Neural progenitor cell (in vitro differentiated cells): ENCODE measurements around the gene CD300A. TPM values are rescaled to one million over a fixed set of nuclear protein-coding genes. Genes with fewer than 3 reads are reported as not detected.

Source experiments
- DNase-seq: peaks from one replicate; pipeline ENCODE4 v3.0.0-alpha.2; 2016; ENCODE audit warnings: low spot score
- H2AFZ ChIP-seq: fragments of 200-600 bp; sonication (generic); replicated peaks from 2 replicates; pipeline ENCODE4 v1.6.1; 2016; ENCODE audit warnings: antibody characterized with exemption
- H3F3A ChIP-seq: fragments of 200-600 bp; sonication (generic); 2 replicates; pipeline ENCODE4 v1.6.1; 2016; ENCODE audit warnings: antibody characterized with exemption, low read depth
- H3K27ac ChIP-seq: fragments of 200-600 bp; sonication (generic); 2 replicates; pipeline ENCODE4 v1.5.1; 2016; ENCODE audit warnings: mild to moderate bottlenecking
- H3K27me3 ChIP-seq: fragments of 200-600 bp; sonication (generic); 2 replicates; pipeline ENCODE4 v1.6.1; 2016; ENCODE audit warnings: mild to moderate bottlenecking, moderate library complexity
- H3K36me3 ChIP-seq: fragments of 200-600 bp; sonication (generic); 2 replicates; pipeline ENCODE4 v1.5.1; 2016
- H3K4me1 ChIP-seq: fragments of 200-600 bp; sonication (generic); 2 replicates; pipeline ENCODE4 v1.6.1; 2016; ENCODE audit warnings: mixed run types
- H3K4me2 ChIP-seq: fragments of 200-600 bp; sonication (generic); 2 replicates; pipeline ENCODE4 v1.6.1; 2016
- H3K4me3 ChIP-seq: fragments of 200-600 bp; sonication (generic); 2 replicates; pipeline ENCODE4 v1.5.1; 2016
- H3K79me2 ChIP-seq: fragments of 200-600 bp; sonication (generic); 2 replicates; pipeline ENCODE4 v1.6.1; 2016; ENCODE audit warnings: low read depth
- H3K9ac ChIP-seq: fragments of 200-600 bp; sonication (generic); 2 replicates; pipeline ENCODE4 v1.6.1; 2016
- H3K9me3 ChIP-seq: fragments of 200-600 bp; sonication (generic); 2 replicates; pipeline ENCODE4 v1.5.1; 2016; ENCODE audit warnings: low read depth
- H4K20me1 ChIP-seq: fragments of 200-600 bp; sonication (generic); 2 replicates; pipeline ENCODE4 v1.6.1; 2016; ENCODE audit warnings: low read depth
- H3K27ac Mint-ChIP-seq: 3 replicates; pipeline ENCODE4 v1.8.0; 2021; ENCODE audit warnings: mixed read lengths
- H3K27me3 Mint-ChIP-seq: 2 replicates; pipeline ENCODE4 v1.8.0; 2022; ENCODE audit warnings: low read depth, mild to moderate bottlenecking, inconsistent platforms, moderate library complexity, mixed read lengths; ENCODE audit not compliant: insufficient read depth
- H3K36me3 Mint-ChIP-seq: 3 replicates; pipeline ENCODE4 v1.8.0; 2021; ENCODE audit warnings: mixed read lengths
- H3K4me1 Mint-ChIP-seq: 3 replicates; pipeline ENCODE4 v1.8.0; 2021; ENCODE audit warnings: mixed read lengths
- H3K4me3 Mint-ChIP-seq: 3 replicates; pipeline ENCODE4 v1.8.0; 2021; ENCODE audit warnings: mild to moderate bottlenecking, moderate library complexity, mixed read lengths
- H3K9me3 Mint-ChIP-seq: 3 replicates; pipeline ENCODE4 v1.8.0; 2020; ENCODE audit warnings: mixed read lengths
- EZH2 ChIP-seq: fragments of 200-600 bp; sonication (generic); IDR thresholded peaks from 2 replicates; pipeline ENCODE4 v1.6.1; 2017; ENCODE audit warnings: antibody characterized with exemption, mild to moderate bottlenecking, moderate library complexity
- EZH2phosphoT487 ChIP-seq: fragments of 200-600 bp; sonication (generic); IDR thresholded peaks from 2 replicates; pipeline ENCODE4 v1.6.1; 2017; ENCODE audit warnings: antibody characterized with exemption
- total RNA-seq: library from RNA; depleted of rRNA; stranded (reverse); fragments of >200 nt; gene quantifications from 2 replicates; pipeline ENCODE4 v1.2.3, GENCODE V29; 2015; ENCODE audit warnings: low replicate concordance
- TF ChIP-seq, protein P1 (sequence below): fragments of 200-600 bp; sonication (generic); IDR thresholded peaks from 2 replicates; pipeline ENCODE4 v1.5.1; 2017; ENCODE audit warnings: antibody characterized with exemption, mild to moderate bottlenecking

Gene CD300A
- total RNA-seq, 1 donor from 2014 or later = not detected

DNA sequence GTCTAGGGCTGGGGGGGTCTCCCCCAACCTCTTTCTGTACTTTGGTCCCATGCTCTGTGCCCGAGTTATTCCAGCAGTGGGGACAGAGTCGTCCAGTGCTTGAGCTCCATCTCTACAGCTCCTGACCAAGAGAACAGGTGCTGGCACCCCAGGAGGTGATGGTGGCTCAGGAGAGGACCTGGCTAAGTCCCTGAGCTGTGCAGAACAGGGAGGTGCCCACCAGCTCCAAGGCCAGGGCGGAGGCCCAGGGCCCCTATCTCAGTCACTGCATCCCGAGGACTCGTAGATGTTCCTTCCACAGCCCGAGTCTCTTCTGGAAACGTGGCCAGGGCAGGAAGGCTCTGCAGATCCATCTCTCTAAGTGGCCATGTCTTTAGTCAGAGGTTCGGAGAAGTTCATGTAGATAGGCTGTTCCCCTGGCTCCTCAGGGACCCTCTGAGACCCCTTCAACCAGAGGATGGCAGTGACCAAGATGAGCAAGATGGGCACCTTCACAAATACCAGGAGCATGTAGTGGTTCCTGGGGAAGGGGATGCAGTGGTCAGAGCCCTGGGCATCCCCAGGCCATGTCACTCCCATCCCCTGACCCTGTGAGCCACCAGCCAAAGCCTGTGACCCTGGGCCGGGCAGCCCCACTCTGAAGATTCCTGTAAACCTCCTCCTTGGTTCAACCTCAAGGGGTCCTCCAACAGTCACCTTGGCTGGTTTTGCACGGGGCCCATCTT is 56.1 kb downstream of the CD300A start:
- no peak overlapping the region for H3K27ac ChIP-seq
- H3K27me3 ChIP-seq = peaks cover 6% of the 10 kb centered on the region
- H3K4me2 ChIP-seq = no peak overlapping the region
- H3K4me1 Mint-ChIP-seq = no peaks in the 10 kb centered on the region
- no peaks in the 10 kb centered on the region for H3F3A ChIP-seq
- H3K27ac Mint-ChIP-seq = no peak overlapping the region
- peaks cover 5% of the 10 kb centered on the region for H3K9me3 ChIP-seq
- no peaks in the 10 kb centered on the region for H3K36me3 ChIP-seq
- H3K9ac ChIP-seq = no peak overlapping the region
- H3K79me2 ChIP-seq = no peaks in the 10 kb centered on the region
- TF ChIP-seq EZH2phosphoT487 = no peak
- no peak for TF ChIP-seq EZH2
- TF ChIP-seq, protein P1, sequence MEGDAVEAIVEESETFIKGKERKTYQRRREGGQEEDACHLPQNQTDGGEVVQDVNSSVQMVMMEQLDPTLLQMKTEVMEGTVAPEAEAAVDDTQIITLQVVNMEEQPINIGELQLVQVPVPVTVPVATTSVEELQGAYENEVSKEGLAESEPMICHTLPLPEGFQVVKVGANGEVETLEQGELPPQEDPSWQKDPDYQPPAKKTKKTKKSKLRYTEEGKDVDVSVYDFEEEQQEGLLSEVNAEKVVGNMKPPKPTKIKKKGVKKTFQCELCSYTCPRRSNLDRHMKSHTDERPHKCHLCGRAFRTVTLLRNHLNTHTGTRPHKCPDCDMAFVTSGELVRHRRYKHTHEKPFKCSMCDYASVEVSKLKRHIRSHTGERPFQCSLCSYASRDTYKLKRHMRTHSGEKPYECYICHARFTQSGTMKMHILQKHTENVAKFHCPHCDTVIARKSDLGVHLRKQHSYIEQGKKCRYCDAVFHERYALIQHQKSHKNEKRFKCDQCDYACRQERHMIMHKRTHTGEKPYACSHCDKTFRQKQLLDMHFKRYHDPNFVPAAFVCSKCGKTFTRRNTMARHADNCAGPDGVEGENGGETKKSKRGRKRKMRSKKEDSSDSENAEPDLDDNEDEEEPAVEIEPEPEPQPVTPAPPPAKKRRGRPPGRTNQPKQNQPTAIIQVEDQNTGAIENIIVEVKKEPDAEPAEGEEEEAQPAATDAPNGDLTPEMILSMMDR = no peak
- H3K4me3 Mint-ChIP-seq = no peak overlapping the region
- peaks cover 8% of the 10 kb centered on the region for H3K27me3 Mint-ChIP-seq
- peaks cover 4% of the 10 kb centered on the region for H3K9me3 Mint-ChIP-seq
- H4K20me1 ChIP-seq = no peaks in the 10 kb centered on the region
- no peaks in the 10 kb centered on the region for H3K36me3 Mint-ChIP-seq
- no peak overlapping the region for H3K4me3 ChIP-seq
- DNase-seq = no peak
- H3K4me1 ChIP-seq = no peaks in the 10 kb centered on the region
- H2AFZ ChIP-seq = no peak overlapping the region

DNA sequence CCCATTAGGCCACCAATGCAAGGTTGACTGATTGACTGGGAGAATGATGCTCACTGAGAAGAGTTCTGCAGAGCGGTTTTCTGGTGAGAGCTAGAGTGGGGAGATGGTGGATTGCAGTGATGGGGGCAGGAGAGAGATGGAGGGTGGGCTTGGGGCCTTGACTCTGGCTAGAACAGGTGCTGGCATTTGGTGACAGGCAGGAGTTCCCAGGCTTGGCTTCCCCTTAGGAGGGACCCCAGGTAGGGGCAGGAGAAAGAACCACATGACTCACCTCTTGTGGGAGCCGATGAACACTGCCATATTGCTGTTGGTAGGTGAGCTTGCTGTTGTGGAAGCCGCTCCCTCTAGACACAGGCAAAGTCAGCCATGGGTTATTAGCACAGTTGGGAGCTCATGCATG is 56.9 kb downstream of the CD300A start:
- H3K9me3 Mint-ChIP-seq = peaks cover 4% of the 10 kb centered on the region
- H4K20me1 ChIP-seq = no peaks in the 10 kb centered on the region
- H3K4me2 ChIP-seq = no peak overlapping the region
- no peak overlapping the region for H3K27ac ChIP-seq
- TF ChIP-seq EZH2 (no peak), EZH2phosphoT487 (no peak)
- TF ChIP-seq, protein P1 = no peak
- H3K36me3 ChIP-seq = no peaks in the 10 kb centered on the region
- H3K27me3 ChIP-seq = peaks cover 8% of the 10 kb centered on the region
- H3K4me1 Mint-ChIP-seq = no peaks in the 10 kb centered on the region
- H2AFZ ChIP-seq = no peak overlapping the region
- peaks cover 8% of the 10 kb centered on the region for H3K27me3 Mint-ChIP-seq
- no peaks in the 10 kb centered on the region for H3F3A ChIP-seq
- H3K4me1 ChIP-seq = no peaks in the 10 kb centered on the region
- no peak overlapping the region for H3K4me3 Mint-ChIP-seq
- H3K4me3 ChIP-seq = no peak overlapping the region
- H3K36me3 Mint-ChIP-seq = no peaks in the 10 kb centered on the region
- no peak overlapping the region for H3K9ac ChIP-seq
- no peak overlapping the region for H3K27ac Mint-ChIP-seq
- H3K79me2 ChIP-seq = no peaks in the 10 kb centered on the region
- no peak for DNase-seq
- peaks cover under 1% of the 10 kb centered on the region for H3K9me3 ChIP-seq

DNA sequence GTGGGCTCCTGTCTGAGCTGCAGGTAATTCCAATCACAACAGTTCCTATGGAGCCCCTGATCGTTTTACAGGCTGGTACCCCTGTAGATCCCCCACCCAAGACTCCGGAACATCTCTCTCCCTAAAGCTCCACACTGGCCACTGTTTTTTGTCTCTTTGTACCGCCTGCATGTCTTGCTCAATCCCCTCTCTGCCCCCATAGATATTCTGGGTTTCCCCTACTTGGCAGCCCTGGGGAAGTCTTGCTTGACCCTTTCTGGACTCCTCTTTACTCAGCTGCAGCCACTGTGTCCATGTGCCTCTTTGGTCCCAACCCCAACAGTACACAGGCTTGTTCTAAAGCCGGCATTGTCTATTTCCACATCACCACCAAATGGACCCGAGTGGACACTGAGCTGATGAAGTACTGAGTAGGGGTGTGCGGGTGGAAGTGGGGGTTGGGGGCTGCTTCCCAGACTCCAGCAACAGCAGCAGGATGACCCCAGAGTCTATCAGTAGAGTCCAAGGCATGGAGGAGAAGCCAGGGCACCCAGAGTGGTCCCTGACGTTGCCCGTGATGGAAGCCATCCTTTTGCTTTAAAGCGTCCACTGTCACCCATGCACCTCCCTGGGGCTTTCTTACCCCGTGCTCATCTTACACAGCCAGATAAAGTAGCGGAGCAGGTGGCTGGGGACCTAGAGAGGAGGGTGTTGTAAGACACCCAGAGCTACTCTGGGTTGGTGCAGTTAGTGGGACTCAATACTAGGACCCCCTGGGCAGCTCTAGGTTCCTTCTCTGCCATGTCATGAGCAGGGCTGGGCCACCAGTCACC is 58.4 kb downstream of the CD300A start:
- Mint-ChIP-seq H3K4me1 (no peaks in the 10 kb centered on the region), H3K27ac (no peak overlapping the region), H3K4me3 (no peak overlapping the region), H3K36me3 (no peaks in the 10 kb centered on the region), H3K9me3 (peaks cover 2% of the 10 kb centered on the region), H3K27me3 (peaks cover 16% of the 10 kb centered on the region)
- no peaks in the 10 kb centered on the region for H3K4me1 ChIP-seq
- no peaks in the 10 kb centered on the region for H3F3A ChIP-seq
- H2AFZ ChIP-seq = no peak overlapping the region
- TF ChIP-seq, protein P1 = no peak
- no peak for TF ChIP-seq EZH2phosphoT487
- no peak for TF ChIP-seq EZH2
- H3K79me2 ChIP-seq = no peaks in the 10 kb centered on the region
- H4K20me1 ChIP-seq = no peaks in the 10 kb centered on the region
- DNase-seq = no peak
- no peaks in the 10 kb centered on the region for H3K9me3 ChIP-seq
- no peak overlapping the region for H3K27ac ChIP-seq
- H3K36me3 ChIP-seq = no peaks in the 10 kb centered on the region
- peaks cover 11% of the 10 kb centered on the region for H3K27me3 ChIP-seq
- no peak overlapping the region for H3K4me2 ChIP-seq
- no peak overlapping the region for H3K4me3 ChIP-seq
- H3K9ac ChIP-seq = no peak overlapping the region
